Measurements from ENCODE around the gene NRK.

The NRK gene

GRCh38 chrX:105876658-105877057 is 54.3 kb downstream of the NRK start:
- H3K4me3 ChIP-seq (ENCODE audit: low read depth, low read length): no peak overlapping the region
- no peaks in the 10 kb centered on the region for H3K36me3 ChIP-seq (ENCODE audit: insufficient read depth, low read length)
- no peaks in the 10 kb centered on the region for H3K4me1 ChIP-seq (ENCODE audit: control insufficient read depth, insufficient read depth, low read length, unreplicated experiment)
- H3K27ac ChIP-seq (ENCODE audit: low read depth, low read length): no peak overlapping the region
- no peaks in the 10 kb centered on the region for H3K79me2 ChIP-seq (ENCODE audit: control insufficient read depth, insufficient read depth, low read length, unreplicated experiment)
- no peaks in the 10 kb centered on the region for H3K27me3 ChIP-seq (ENCODE audit: insufficient read depth, low read length)
- H2AFZ ChIP-seq (ENCODE audit: low read length, unreplicated experiment): no peak overlapping the region

DNA sequence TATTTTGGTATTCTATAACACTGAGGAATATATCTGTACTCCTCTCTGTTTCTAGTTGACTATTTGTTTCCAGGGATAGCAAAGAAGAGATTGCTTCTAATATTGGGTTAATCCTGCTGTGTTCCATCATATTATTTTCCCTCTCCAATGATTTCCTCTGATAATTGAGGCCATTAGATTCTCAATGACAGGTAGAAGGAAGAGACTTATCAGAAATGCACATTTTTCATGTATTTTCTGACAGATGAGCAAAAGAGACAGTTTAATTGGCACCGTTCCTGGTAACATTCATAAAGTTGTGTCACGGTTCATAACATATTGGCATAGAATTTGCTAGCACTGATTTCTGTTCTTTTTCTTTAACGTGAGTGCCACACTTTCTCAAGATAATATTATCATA is 58.2 kb downstream of the NRK start:
- Histone ChIP-seq H3K4me3 (ENCODE audit: low read depth, low read length) (no peak overlapping the region), H2AFZ (ENCODE audit: low read length, unreplicated experiment) (no peak overlapping the region), H3K79me2 (ENCODE audit: control insufficient read depth, insufficient read depth, low read length, unreplicated experiment) (no peaks in the 10 kb centered on the region), H3K27me3 (ENCODE audit: insufficient read depth, low read length) (no peaks in the 10 kb centered on the region), H3K27ac (ENCODE audit: low read depth, low read length) (no peak overlapping the region), H3K36me3 (ENCODE audit: insufficient read depth, low read length) (no peaks in the 10 kb centered on the region), H3K4me1 (ENCODE audit: control insufficient read depth, insufficient read depth, low read length, unreplicated experiment) (no peaks in the 10 kb centered on the region)

DNA sequence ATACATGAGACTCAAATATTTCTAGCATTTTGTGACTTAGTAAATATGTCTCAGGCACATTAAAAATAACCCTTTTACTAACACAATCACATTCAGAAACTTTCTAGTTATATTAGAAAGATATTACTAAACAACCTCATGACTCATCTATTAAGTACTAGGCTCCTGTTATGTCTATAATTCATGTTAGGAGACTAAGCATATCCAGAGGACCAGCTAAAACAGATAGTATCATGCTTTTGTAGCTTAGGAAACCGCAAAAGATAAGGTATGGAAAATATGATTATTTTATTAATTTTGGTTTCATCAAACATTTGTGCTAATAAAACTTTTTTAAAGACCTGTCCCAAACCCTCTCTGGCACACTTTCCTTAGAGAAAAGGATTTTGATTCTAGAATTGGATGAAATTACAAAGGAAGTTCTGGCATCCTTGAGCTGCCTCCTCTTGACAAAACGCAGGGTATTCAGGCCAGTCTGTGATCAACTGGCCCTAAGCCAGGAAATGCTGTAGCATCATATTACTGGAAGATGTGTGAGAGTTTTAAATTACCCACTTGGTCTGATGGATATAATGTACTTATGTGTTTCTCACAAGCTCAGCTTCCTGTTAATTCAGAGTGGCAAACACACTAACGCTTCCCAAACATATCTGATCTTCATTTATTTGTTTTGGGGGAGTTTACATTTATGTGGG is 60.4 kb downstream of the NRK start:
- Histone ChIP-seq H3K4me3 (ENCODE audit: low read depth, low read length) (no peak overlapping the region), H3K4me1 (ENCODE audit: control insufficient read depth, insufficient read depth, low read length, unreplicated experiment) (no peaks in the 10 kb centered on the region), H3K79me2 (ENCODE audit: control insufficient read depth, insufficient read depth, low read length, unreplicated experiment) (no peaks in the 10 kb centered on the region), H3K36me3 (ENCODE audit: insufficient read depth, low read length) (no peaks in the 10 kb centered on the region), H3K27ac (ENCODE audit: low read depth, low read length) (no peak overlapping the region), H2AFZ (ENCODE audit: low read length, unreplicated experiment) (no peak overlapping the region), H3K27me3 (ENCODE audit: insufficient read depth, low read length) (no peaks in the 10 kb centered on the region)

GRCh38 chrX:105894721-105895120 is 72.4 kb downstream of the NRK start:
- Histone ChIP-seq H3K27ac (ENCODE audit: low read depth, low read length) (no peak overlapping the region), H3K36me3 (ENCODE audit: insufficient read depth, low read length) (no peaks in the 10 kb centered on the region), H3K4me1 (ENCODE audit: control insufficient read depth, insufficient read depth, low read length, unreplicated experiment) (no peaks in the 10 kb centered on the region), H2AFZ (ENCODE audit: low read length, unreplicated experiment) (no peak overlapping the region), H3K79me2 (ENCODE audit: control insufficient read depth, insufficient read depth, low read length, unreplicated experiment) (no peaks in the 10 kb centered on the region), H3K4me3 (ENCODE audit: low read depth, low read length) (no peak overlapping the region), H3K27me3 (ENCODE audit: insufficient read depth, low read length) (no peaks in the 10 kb centered on the region)

GRCh38 chrX:105909576-105909975 is 87.2 kb downstream of the NRK start:
- Histone ChIP-seq H3K4me3 (ENCODE audit: low read depth, low read length) (no peak overlapping the region), H3K36me3 (ENCODE audit: insufficient read depth, low read length) (no peaks in the 10 kb centered on the region), H3K27ac (ENCODE audit: low read depth, low read length) (no peak overlapping the region), H2AFZ (ENCODE audit: low read length, unreplicated experiment) (no peak overlapping the region), H3K4me1 (ENCODE audit: control insufficient read depth, insufficient read depth, low read length, unreplicated experiment) (no peaks in the 10 kb centered on the region), H3K27me3 (ENCODE audit: insufficient read depth, low read length) (no peaks in the 10 kb centered on the region), H3K79me2 (ENCODE audit: control insufficient read depth, insufficient read depth, low read length, unreplicated experiment) (no peaks in the 10 kb centered on the region)

DNA sequence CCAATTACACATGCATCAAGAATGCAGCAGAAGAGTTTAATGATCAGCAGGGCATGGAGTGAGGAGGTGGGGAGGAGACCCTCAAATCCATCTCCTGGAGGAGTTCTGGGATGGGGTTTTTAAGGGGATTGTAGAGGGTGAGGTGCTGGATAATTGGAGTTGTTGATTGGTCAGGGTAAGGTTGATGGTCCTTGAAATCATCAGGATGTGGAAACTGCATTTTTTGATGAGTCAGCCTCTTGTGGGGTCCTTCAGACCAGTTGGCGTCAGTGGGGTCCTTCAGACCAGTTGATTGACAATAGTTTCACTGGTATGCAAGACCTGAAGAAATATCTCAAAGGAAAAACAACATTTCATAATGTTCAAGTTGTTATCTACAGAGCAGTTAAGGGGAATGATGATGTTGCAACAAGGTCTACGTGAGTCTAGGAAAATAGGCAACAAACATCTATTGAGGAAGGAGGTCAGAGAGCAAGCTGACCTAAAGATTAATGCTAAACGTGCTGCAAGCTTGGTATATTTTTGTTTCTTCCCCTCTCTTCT is 88.3 kb downstream of the NRK start:
- Histone ChIP-seq H2AFZ (ENCODE audit: low read length, unreplicated experiment) (no peak overlapping the region), H3K79me2 (ENCODE audit: control insufficient read depth, insufficient read depth, low read length, unreplicated experiment) (no peaks in the 10 kb centered on the region), H3K4me3 (ENCODE audit: low read depth, low read length) (no peak overlapping the region), H3K27ac (ENCODE audit: low read depth, low read length) (no peak overlapping the region), H3K36me3 (ENCODE audit: insufficient read depth, low read length) (no peaks in the 10 kb centered on the region), H3K27me3 (ENCODE audit: insufficient read depth, low read length) (no peaks in the 10 kb centered on the region), H3K4me1 (ENCODE audit: control insufficient read depth, insufficient read depth, low read length, unreplicated experiment) (no peaks in the 10 kb centered on the region)

DNA sequence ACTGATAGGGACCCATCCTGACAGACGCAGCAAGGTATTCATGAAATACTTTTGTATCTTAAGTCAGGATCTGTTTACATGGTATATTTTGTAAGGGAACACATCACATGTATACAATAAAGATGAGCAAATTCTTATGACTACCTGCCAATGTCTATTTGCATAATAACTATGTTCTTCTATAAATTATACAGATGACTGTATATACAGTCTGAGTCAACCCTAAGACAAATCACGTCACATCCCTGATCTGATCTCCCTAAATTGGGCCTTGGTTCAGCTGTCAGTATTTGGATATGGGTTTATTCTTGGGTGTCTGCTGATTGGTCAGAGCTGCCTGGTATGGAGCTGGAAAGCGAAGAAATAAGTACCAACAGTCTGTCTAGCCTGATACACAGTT is 122.9 kb downstream of the NRK start:
- no peak overlapping the region for H3K4me3 ChIP-seq (ENCODE audit: low read depth, low read length)
- H2AFZ ChIP-seq (ENCODE audit: low read length, unreplicated experiment): no peak overlapping the region
- H3K4me1 ChIP-seq (ENCODE audit: control insufficient read depth, insufficient read depth, low read length, unreplicated experiment): no peaks in the 10 kb centered on the region
- H3K27me3 ChIP-seq (ENCODE audit: insufficient read depth, low read length): no peaks in the 10 kb centered on the region
- H3K27ac ChIP-seq (ENCODE audit: low read depth, low read length): no peak overlapping the region
- H3K79me2 ChIP-seq (ENCODE audit: control insufficient read depth, insufficient read depth, low read length, unreplicated experiment): no peaks in the 10 kb centered on the region
- no peaks in the 10 kb centered on the region for H3K36me3 ChIP-seq (ENCODE audit: insufficient read depth, low read length)

DNA sequence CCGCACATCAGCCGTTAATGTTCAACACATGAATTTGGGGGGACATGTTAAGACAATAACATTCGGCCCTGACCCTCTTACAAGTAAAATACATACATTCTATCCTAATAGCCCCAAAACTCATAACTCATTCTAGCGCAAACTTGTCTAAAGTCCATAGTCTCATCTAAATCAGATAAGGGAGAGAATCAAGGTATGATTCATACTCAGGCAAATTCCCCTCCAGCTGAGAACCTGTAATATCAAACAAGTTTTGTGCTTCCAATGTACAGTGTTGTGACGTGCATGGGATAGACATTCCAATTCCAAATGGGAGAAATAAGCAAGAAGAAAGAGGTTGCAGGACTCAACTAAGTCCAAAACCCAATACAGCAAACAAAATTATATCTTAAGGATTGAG is 147.1 kb downstream of the NRK start:
- no peaks in the 10 kb centered on the region for H3K27me3 ChIP-seq (ENCODE audit: insufficient read depth, low read length)
- H3K36me3 ChIP-seq (ENCODE audit: insufficient read depth, low read length): no peaks in the 10 kb centered on the region
- no peaks in the 10 kb centered on the region for H3K4me1 ChIP-seq (ENCODE audit: control insufficient read depth, insufficient read depth, low read length, unreplicated experiment)
- no peak overlapping the region for H3K27ac ChIP-seq (ENCODE audit: low read depth, low read length)
- no peaks in the 10 kb centered on the region for H3K79me2 ChIP-seq (ENCODE audit: control insufficient read depth, insufficient read depth, low read length, unreplicated experiment)
- H2AFZ ChIP-seq (ENCODE audit: low read length, unreplicated experiment): no peak overlapping the region
- H3K4me3 ChIP-seq (ENCODE audit: low read depth, low read length): no peak overlapping the region

GRCh38 chrX:105972690-105973386 is 150.5 kb downstream of the NRK start:
- H3K27me3 ChIP-seq (ENCODE audit: insufficient read depth, low read length): no peaks in the 10 kb centered on the region
- H3K79me2 ChIP-seq (ENCODE audit: control insufficient read depth, insufficient read depth, low read length, unreplicated experiment): no peaks in the 10 kb centered on the region
- H3K36me3 ChIP-seq (ENCODE audit: insufficient read depth, low read length): no peaks in the 10 kb centered on the region
- no peaks in the 10 kb centered on the region for H3K4me1 ChIP-seq (ENCODE audit: control insufficient read depth, insufficient read depth, low read length, unreplicated experiment)
- H3K27ac ChIP-seq (ENCODE audit: low read depth, low read length): no peak overlapping the region
- no peak overlapping the region for H2AFZ ChIP-seq (ENCODE audit: low read length, unreplicated experiment)
- no peak overlapping the region for H3K4me3 ChIP-seq (ENCODE audit: low read depth, low read length)

GRCh38 chrX:105973387-105973739 is 151.0 kb downstream of the NRK start:
- H3K4me1 ChIP-seq (ENCODE audit: control insufficient read depth, insufficient read depth, low read length, unreplicated experiment): no peaks in the 10 kb centered on the region
- no peaks in the 10 kb centered on the region for H3K36me3 ChIP-seq (ENCODE audit: insufficient read depth, low read length)
- H2AFZ ChIP-seq (ENCODE audit: low read length, unreplicated experiment): no peak overlapping the region
- H3K27me3 ChIP-seq (ENCODE audit: insufficient read depth, low read length): no peaks in the 10 kb centered on the region
- no peak overlapping the region for H3K27ac ChIP-seq (ENCODE audit: low read depth, low read length)
- H3K79me2 ChIP-seq (ENCODE audit: control insufficient read depth, insufficient read depth, low read length, unreplicated experiment): no peaks in the 10 kb centered on the region
- H3K4me3 ChIP-seq (ENCODE audit: low read depth, low read length): no peak overlapping the region

DNA sequence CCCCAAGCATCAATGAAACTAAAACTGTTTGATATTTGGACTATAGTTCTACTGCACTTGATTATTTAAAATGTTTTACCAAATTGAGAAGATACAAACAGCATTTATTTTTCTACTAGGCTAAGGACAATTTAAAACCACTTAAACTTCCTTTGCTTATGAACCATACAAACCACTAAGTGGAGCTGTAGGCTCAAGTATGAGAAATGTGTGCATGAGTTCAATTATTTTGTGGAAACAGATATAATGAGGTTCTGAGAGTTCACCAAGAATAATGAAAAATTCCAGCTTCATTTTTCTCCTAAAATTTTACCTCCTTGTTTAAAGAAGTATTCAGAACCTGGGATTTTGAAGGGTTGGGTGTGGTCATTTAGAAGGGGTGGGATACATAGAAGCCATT is 153.0 kb downstream of the NRK start:
- Histone ChIP-seq H3K4me3 (ENCODE audit: low read depth, low read length) (no peak overlapping the region), H3K79me2 (ENCODE audit: control insufficient read depth, insufficient read depth, low read length, unreplicated experiment) (no peaks in the 10 kb centered on the region), H3K4me1 (ENCODE audit: control insufficient read depth, insufficient read depth, low read length, unreplicated experiment) (no peaks in the 10 kb centered on the region), H3K36me3 (ENCODE audit: insufficient read depth, low read length) (no peaks in the 10 kb centered on the region), H3K27me3 (ENCODE audit: insufficient read depth, low read length) (no peaks in the 10 kb centered on the region), H2AFZ (ENCODE audit: low read length, unreplicated experiment) (no peak overlapping the region), H3K27ac (ENCODE audit: low read depth, low read length) (no peak overlapping the region)

Data from ACC112 (cell line).